ENCODE results near the gene METTL9.
"Not testable (repeated sequence)": the region's sequence is repeated elsewhere in the genome, so short reads cannot be mapped to it uniquely, and the experiment has no call there.

DNA sequence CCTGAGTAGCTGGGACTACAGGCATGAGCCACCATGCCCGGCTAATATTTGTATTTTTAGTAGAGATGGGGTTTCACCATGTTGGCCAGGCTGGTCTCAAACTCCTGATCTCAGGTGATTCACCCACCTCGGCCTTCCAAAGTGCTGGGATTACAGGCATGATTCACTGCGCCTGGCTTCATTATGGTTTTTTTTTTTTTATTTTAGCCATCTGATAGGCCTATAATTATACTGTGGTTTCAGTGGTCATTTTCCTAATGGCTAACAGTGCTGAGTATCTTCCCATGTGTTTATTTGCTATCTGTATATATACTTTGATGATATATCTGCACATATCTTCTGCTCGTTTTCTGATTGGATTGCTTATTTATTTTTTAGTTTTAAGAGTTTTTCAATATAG, 75.1 kb downstream of the METTL9 start:
- not testable (repeated sequence) for TF ChIP-seq EP300, POLR2A (IDR thresholded peaks at IDR 0.05)
- TF ChIP-seq, protein P1, sequence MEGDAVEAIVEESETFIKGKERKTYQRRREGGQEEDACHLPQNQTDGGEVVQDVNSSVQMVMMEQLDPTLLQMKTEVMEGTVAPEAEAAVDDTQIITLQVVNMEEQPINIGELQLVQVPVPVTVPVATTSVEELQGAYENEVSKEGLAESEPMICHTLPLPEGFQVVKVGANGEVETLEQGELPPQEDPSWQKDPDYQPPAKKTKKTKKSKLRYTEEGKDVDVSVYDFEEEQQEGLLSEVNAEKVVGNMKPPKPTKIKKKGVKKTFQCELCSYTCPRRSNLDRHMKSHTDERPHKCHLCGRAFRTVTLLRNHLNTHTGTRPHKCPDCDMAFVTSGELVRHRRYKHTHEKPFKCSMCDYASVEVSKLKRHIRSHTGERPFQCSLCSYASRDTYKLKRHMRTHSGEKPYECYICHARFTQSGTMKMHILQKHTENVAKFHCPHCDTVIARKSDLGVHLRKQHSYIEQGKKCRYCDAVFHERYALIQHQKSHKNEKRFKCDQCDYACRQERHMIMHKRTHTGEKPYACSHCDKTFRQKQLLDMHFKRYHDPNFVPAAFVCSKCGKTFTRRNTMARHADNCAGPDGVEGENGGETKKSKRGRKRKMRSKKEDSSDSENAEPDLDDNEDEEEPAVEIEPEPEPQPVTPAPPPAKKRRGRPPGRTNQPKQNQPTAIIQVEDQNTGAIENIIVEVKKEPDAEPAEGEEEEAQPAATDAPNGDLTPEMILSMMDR (IDR thresholded peaks at IDR 0.05): not testable (repeated sequence)

All from tibial nerve (tissue), 4 donors.